CD14-positive monocyte (primary cell): ENCODE measurements around the gene CHML. TPM values are rescaled to one million over a fixed set of nuclear protein-coding genes. Genes with fewer than 3 reads are reported as not detected.

Source experiments
- DNase-seq, 3 donors: peaks; one replicate each; pipeline ENCODE4 v3.0.0-alpha.2; 2011 to 2022
- H2AFZ ChIP-seq: 2 replicates; pipeline ENCODE4 v1.6.0; 2012; ENCODE audit warnings: mild to moderate bottlenecking, low read depth, low read length, inconsistent platforms; ENCODE audit not compliant: insufficient read depth, poor library complexity, severe bottlenecking
- H3K27ac ChIP-seq, 2 donors: 1 replicate in 1 of 2; 2 replicates in 1 of 2; pipeline ENCODE4 v1.5.1; 2012 to 2013; ENCODE audit warnings: low read length in 2 of 2, control low read depth in 1 of 2, inconsistent platforms in 1 of 2, low read depth in 1 of 2, mild to moderate bottlenecking in 1 of 2
- H3K27me3 ChIP-seq, 2 donors: one replicate each; pipeline versions ENCODE4 v1.6.0 to v1.6.1; 2011 to 2013; ENCODE audit warnings: low read length in 2 of 2; ENCODE audit not compliant: control insufficient read depth in 2 of 2, insufficient read depth in 2 of 2
- H3K36me3 ChIP-seq, 2 donors: replicated peaks in 1 of 2; 1 replicate in 1 of 2; 2 replicates in 1 of 2; pipeline versions ENCODE4 v1.5.1 to v1.6.1; 2012 to 2013; ENCODE audit warnings: low read length in 2 of 2, control low read depth in 1 of 2, inconsistent platforms in 1 of 2, mild to moderate bottlenecking in 1 of 2; ENCODE audit not compliant: insufficient read depth in 2 of 2, control insufficient read depth in 1 of 2
- H3K4me1 ChIP-seq, 2 donors: 1 replicate in 1 of 2; 2 replicates in 1 of 2; pipeline versions ENCODE4 v1.5.1 to v1.6.1; 2012 to 2013; ENCODE audit warnings: low read length in 2 of 2, control low read depth in 1 of 2, inconsistent platforms in 1 of 2, mild to moderate bottlenecking in 1 of 2, moderate library complexity in 1 of 2; ENCODE audit not compliant: insufficient read depth in 2 of 2, control insufficient read depth in 1 of 2
- H3K4me2 ChIP-seq: replicated peaks from 2 replicates; pipeline ENCODE3; 2012; ENCODE audit warnings: low read length, moderate library complexity, mild to moderate bottlenecking; ENCODE audit not compliant: poor library complexity, severe bottlenecking; ENCODE audit errors: extremely low read depth
- H3K4me3 ChIP-seq, 3 experiments: fragments of 200-600 bp in 1 of 3; sonication (generic) in 1 of 3; replicated peaks in 1 of 3; 1 replicate in 2 of 3; 2 replicates in 1 of 3; pipeline ENCODE4 v1.5.1; 2011 to 2013; ENCODE audit warnings: low read length in 3 of 3, mild to moderate bottlenecking in 3 of 3, control low read depth in 2 of 3, low read depth in 2 of 3, inconsistent platforms in 1 of 3, moderate library complexity in 1 of 3
- H3K79me2 ChIP-seq: 2 replicates; pipeline ENCODE4 v1.6.0; 2012; ENCODE audit warnings: mild to moderate bottlenecking, control low read depth, inconsistent platforms, low read length, moderate library complexity; ENCODE audit not compliant: insufficient read depth
- H3K9ac ChIP-seq: 2 replicates; pipeline ENCODE4 v1.6.0; 2017; ENCODE audit warnings: low read length, mild to moderate bottlenecking; ENCODE audit not compliant: insufficient read depth, poor library complexity, severe bottlenecking
- H3K9me3 ChIP-seq, 2 donors: replicated peaks in 1 of 2; 1 replicate in 1 of 2; 2 replicates in 1 of 2; pipeline versions ENCODE4 v1.5.1 to v1.6.1; 2012 to 2013; ENCODE audit warnings: low read length in 2 of 2, control low read depth in 1 of 2; ENCODE audit not compliant: control insufficient read depth in 1 of 2, insufficient read depth in 1 of 2
- H4K20me1 ChIP-seq: 2 replicates; pipeline ENCODE4 v1.6.0; 2012; ENCODE audit warnings: mild to moderate bottlenecking, low read length, control low read depth, moderate library complexity; ENCODE audit not compliant: insufficient read depth
- H3K27ac Mint-ChIP-seq, 7 donors: one replicate each; pipeline ENCODE4 v1.8.0; 2020; ENCODE audit warnings: mild to moderate bottlenecking in 7 of 7, mixed read lengths in 7 of 7, moderate library complexity in 6 of 7, inconsistent platforms in 2 of 7
- H3K27me3 Mint-ChIP-seq, 3 donors: one replicate each; pipeline ENCODE4 v1.8.0; 2021 to 2022; ENCODE audit warnings: low read depth in 3 of 3, mild to moderate bottlenecking in 3 of 3, mixed read lengths in 3 of 3, moderate library complexity in 3 of 3, inconsistent platforms in 1 of 3
- H3K36me3 Mint-ChIP-seq, 2 donors: one replicate each; pipeline ENCODE4 v1.8.0; 2020; ENCODE audit warnings: mixed read lengths in 2 of 2, inconsistent platforms in 1 of 2, mild to moderate bottlenecking in 1 of 2
- H3K4me1 Mint-ChIP-seq: one replicate; pipeline ENCODE4 v1.8.0; 2020; ENCODE audit warnings: mild to moderate bottlenecking, mixed read lengths
- H3K4me3 Mint-ChIP-seq, 2 donors: one replicate each; pipeline ENCODE4 v1.8.0; 2020; ENCODE audit warnings: mild to moderate bottlenecking in 2 of 2, mixed read lengths in 2 of 2, moderate library complexity in 1 of 2
- H3K9me3 Mint-ChIP-seq, 7 donors: one replicate each; pipeline ENCODE4 v1.8.0; 2020 to 2022; ENCODE audit warnings: mixed read lengths in 7 of 7, mild to moderate bottlenecking in 6 of 7, moderate library complexity in 6 of 7, inconsistent platforms in 2 of 7
- CTCF ChIP-seq: fragments of 200-600 bp; IDR thresholded peaks from one replicate; pipeline ENCODE4 v1.8.0; 2022; ENCODE audit warnings: antibody characterized with exemption, mild to moderate bottlenecking
- WGBS: methylation state at CpG from one replicate; pipeline ENCODE4 v1.1.5; 2013; ENCODE audit warnings: missing lambda C conversion rate; ENCODE audit not compliant: insufficient coverage; 5-methylcytosine and 5-hydroxymethylcytosine counted together
- intact Hi-C, 2 donors: fragments of 100-400 bp; cut with micrococcal nuclease; formaldehyde crosslinking; loops; one replicate each; pipeline versions ENCODE4 v1.15.0 to v1.15.1; 2023
- polyA plus RNA-seq, 3 donors: library from polyadenylated mRNA; depleted of rRNA in 1 of 3; unstranded in 2 of 3; stranded (reverse) in 1 of 3; fragments of 300-500 nt in 2 of 3; fragments of >200 nt in 1 of 3; fragmentation: Illumina TruSeq in 2 of 3; gene quantifications; 1 replicate in 2 of 3; 2 replicates in 1 of 3; pipeline ENCODE4 v1.2.3, GENCODE V29; 2012 to 2021

CHML gene
- polyA plus RNA-seq, 3 donors = 3.4 to 6.6 (median 3.4) TPM

- no peak overlapping the region for H3K4me3 ChIP-seq
- H3K36me3 ChIP-seq = no peaks in the 10 kb centered on the region
- H4K20me1 ChIP-seq = no peaks in the 10 kb centered on the region
- 67% methylated on average over 2 of the region's 3 CpGs for WGBS
- TF ChIP-seq CTCF = no peak
- H3K9ac ChIP-seq = no peak overlapping the region
- H3K9me3 ChIP-seq = no peaks in the 10 kb centered on the region
- no peak overlapping the region for H3K4me2 ChIP-seq
- no peaks in the 10 kb centered on the region for H3K27me3 ChIP-seq
- no peak overlapping the region for H2AFZ ChIP-seq
- Mint-ChIP-seq H3K4me3 (no peak overlapping the region), H3K9me3 (peaks cover 0 to 4% (median 0%) of the 10 kb centered on the region in 7 donors), H3K4me1 (peaks cover 4% of the 10 kb centered on the region), H3K27me3 (peaks cover 0 to 8% (median 1%) of the 10 kb centered on the region in 3 donors), H3K36me3 (no peaks in the 10 kb centered on the region), H3K27ac (no peak overlapping the region)
- no peaks in the 10 kb centered on the region for H3K4me1 ChIP-seq
- intact Hi-C loops = no loop called here
- DNase-seq = peak in 1 of 3 donors; percentile 8
- no peaks in the 10 kb centered on the region for H3K79me2 ChIP-seq
- H3K27ac ChIP-seq = no peak overlapping the region
These were observed 18.1 kb upstream of the CHML start for GRCh38 chr1:241658081-241658793.

- no peak overlapping the region for H3K9ac ChIP-seq
- H3K9me3 ChIP-seq = no peaks in the 10 kb centered on the region
- Mint-ChIP-seq H3K36me3 (no peaks in the 10 kb centered on the region), H3K9me3 (peaks cover 0 to 4% (median 2%) of the 10 kb centered on the region in 7 donors), H3K27me3 (peaks cover 2 to 11% (median 7%) of the 10 kb centered on the region in 3 donors), H3K4me1 (peaks cover 4% of the 10 kb centered on the region), H3K27ac (no peak overlapping the region), H3K4me3 (no peak overlapping the region)
- H3K4me1 ChIP-seq = no peaks in the 10 kb centered on the region
- WGBS = 100% methylated on average over 1 of the region's 1 CpG
- H2AFZ ChIP-seq = no peak overlapping the region
- H3K27me3 ChIP-seq = no peaks in the 10 kb centered on the region
- no peak for DNase-seq
- H3K79me2 ChIP-seq = no peaks in the 10 kb centered on the region
- H3K4me3 ChIP-seq = no peak overlapping the region
- H3K4me2 ChIP-seq = no peak overlapping the region
- H3K36me3 ChIP-seq = no peaks in the 10 kb centered on the region
- no peaks in the 10 kb centered on the region for H4K20me1 ChIP-seq
- no peak for TF ChIP-seq CTCF
- intact Hi-C loops = no loop called here
- no peak overlapping the region for H3K27ac ChIP-seq
These were observed 14.5 kb upstream of the CHML start for GRCh38 chr1:241654641-241655040.
